Fibroblast of the aortic adventitia (primary cell): ENCODE results near the gene BCAS3. TPM values are rescaled to one million over a fixed set of nuclear protein-coding genes. Genes with fewer than 3 reads are reported as not detected.

ENCODE experiments used
- DNase-seq: peaks from one replicate; pipeline ENCODE4 v3.0.0-alpha.2; 2010; ENCODE audit warnings: low read depth
- H3K4me3 ChIP-seq: 2 replicates; pipeline ENCODE4 v1.5.1; 2011; ENCODE audit warnings: low read depth, mild to moderate bottlenecking, control low read depth, low read length, moderate library complexity
- CTCF ChIP-seq: IDR thresholded peaks from 2 replicates; pipeline ENCODE4 v1.5.1; 2011; ENCODE audit warnings: mild to moderate bottlenecking, low read length, control low read depth, inconsistent platforms; ENCODE audit not compliant: insufficient read depth
- total RNA-seq: library from RNA; depleted of rRNA; stranded (reverse); fragments of >200 nt; gene quantifications from 2 replicates; pipeline ENCODE4 v1.2.3, GENCODE V29; 2012; ENCODE audit warnings: low replicate concordance

The BCAS3 gene
- total RNA-seq, 1 donor, result 29.6 TPM

DNA sequence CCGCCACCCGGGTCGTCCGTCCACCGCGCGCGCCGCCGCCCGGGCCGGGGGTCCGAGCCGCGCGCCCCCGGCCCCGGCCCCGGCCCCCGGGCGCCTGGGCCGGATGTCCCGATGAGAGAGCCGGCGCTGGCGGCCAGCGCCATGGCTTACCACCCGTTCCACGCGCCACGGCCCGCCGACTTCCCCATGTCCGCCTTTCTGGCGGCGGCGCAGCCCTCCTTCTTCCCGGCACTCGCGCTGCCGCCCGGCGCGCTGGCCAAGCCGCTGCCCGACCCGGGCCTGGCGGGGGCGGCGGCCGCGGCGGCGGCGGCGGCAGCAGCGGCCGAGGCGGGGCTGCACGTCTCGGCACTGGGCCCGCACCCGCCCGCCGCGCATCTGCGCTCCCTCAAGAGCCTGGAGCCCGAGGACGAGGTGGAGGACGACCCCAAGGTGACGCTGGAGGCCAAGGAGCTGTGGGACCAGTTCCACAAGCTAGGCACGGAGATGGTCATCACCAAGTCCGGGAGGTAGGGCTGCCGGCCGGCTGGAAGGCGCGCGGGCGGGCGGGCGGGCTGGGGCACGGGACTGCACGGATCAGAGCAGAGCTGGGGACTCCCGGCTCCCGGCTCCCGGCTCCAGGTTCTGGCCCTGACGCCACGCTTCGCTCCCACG lies 722.5 kb downstream of the BCAS3 start:
- peak; percentile 51 for DNase-seq
- peak overlapping the region; percentile 82 for H3K4me3 ChIP-seq

DNA sequence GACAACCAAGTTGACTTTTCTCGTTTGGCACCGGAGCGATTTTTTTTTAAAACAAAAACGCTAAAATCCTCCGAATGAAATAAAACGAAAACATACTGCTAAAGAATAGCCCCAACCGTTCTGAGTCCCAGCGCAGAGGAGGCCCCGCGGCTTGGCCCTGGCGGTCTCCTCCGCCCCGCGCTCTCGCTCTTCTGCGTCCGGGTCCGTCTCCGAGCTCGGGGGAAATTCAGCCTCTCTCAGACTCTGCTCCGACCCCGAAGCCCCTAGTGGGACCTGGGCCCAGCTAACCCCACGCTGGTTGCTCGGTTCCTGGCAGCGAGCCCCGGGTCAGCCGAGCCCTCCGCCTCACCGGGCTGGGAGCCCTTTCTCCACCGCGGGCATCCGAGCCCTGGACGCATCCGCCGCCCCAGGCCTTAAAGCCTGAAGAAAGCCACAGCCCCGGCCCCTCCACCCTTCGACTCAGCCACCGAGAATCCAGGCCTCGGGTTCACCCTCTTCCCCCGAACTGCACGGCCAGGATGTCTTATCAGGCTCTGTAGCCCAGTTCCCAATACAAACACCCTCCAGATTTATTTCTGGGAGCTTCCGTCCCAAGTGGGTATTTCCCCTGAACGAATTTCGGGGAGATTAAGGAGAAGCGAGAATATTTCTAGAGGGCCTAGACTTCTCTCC lies 723.2 kb downstream of the BCAS3 start:
- peak; percentile 49 for DNase-seq
- peak overlapping the region; percentile 82 for H3K4me3 ChIP-seq
- TF ChIP-seq CTCF, result no peak

More for the DNA sequence above, 722.5 kb downstream of the BCAS3 start:
- no peak for TF ChIP-seq CTCF

DNA sequence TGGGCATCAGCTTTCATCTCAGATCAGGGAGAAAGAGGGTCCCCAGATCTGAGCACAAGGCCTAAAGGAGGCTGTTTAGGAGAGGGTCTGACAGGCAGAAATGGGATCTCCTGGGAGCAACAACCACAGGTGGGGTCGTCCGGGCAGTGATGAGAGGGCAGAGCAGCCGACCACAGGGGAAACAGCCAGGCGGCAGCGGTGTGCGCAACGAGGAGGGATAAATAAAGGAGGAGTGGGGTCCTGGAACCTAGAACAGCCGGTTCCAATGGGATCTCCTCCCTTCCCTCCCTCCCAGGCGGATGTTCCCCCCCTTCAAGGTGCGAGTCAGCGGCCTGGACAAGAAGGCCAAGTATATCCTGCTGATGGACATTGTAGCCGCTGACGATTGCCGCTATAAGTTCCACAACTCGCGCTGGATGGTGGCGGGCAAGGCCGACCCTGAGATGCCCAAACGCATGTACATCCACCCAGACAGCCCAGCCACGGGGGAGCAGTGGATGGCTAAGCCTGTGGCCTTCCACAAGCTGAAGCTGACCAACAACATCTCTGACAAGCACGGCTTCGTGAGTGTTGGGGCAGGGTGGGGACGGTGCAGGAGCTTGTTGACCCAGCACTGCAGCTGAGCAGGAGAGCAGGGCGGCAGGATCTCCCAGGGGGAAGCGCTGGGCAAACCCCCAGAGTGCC lies 723.9 kb downstream of the BCAS3 start:
- peak overlapping the region; percentile 82 for H3K4me3 ChIP-seq
- DNase-seq, result peak; percentile 34
- TF ChIP-seq CTCF, result no peak

- no peak for DNase-seq
- no peak for TF ChIP-seq CTCF
- H3K4me3 ChIP-seq, result peak overlapping the region; percentile 82
These were observed 724.5 kb downstream of the BCAS3 start for GRCh38 chr17:61402073-61402541.

DNA sequence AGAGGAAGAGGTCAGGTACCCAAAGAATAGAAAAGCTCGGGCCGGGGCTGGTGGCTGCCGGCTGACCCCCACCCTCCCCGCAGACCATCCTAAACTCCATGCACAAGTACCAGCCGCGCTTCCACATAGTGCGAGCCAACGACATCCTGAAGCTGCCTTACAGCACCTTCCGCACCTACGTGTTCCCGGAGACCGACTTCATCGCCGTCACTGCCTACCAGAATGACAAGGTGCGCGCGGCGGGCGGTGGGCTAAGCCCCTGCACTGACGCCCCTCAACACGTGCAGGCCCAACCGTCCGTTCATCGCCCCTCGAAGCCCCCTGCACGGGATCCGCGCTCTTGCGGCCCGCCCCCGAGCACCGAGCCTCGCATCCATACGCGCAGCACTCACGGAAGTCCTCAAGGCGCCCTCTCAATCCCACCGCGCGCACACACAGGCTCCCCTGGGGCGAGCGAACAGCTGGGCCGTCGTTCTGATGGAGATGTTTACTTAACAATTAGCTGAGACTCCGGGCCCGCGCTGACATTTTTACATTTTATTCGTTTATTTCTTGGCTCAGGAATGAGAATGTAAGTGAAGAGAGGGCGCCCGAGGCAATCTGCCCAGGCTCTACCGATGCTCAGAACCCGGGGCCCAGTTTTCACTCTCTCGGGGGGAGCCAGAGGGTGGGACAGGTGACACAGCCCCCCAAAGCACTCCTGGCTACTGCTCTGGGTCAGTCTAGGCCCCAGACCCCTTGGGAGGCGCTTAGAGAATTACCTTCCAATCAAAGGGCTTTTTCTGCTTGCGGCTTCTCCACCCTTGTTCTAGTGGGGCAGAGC lies 725.5 kb downstream of the BCAS3 start:
- peak; percentile 36 for DNase-seq
- no peak for TF ChIP-seq CTCF

DNA sequence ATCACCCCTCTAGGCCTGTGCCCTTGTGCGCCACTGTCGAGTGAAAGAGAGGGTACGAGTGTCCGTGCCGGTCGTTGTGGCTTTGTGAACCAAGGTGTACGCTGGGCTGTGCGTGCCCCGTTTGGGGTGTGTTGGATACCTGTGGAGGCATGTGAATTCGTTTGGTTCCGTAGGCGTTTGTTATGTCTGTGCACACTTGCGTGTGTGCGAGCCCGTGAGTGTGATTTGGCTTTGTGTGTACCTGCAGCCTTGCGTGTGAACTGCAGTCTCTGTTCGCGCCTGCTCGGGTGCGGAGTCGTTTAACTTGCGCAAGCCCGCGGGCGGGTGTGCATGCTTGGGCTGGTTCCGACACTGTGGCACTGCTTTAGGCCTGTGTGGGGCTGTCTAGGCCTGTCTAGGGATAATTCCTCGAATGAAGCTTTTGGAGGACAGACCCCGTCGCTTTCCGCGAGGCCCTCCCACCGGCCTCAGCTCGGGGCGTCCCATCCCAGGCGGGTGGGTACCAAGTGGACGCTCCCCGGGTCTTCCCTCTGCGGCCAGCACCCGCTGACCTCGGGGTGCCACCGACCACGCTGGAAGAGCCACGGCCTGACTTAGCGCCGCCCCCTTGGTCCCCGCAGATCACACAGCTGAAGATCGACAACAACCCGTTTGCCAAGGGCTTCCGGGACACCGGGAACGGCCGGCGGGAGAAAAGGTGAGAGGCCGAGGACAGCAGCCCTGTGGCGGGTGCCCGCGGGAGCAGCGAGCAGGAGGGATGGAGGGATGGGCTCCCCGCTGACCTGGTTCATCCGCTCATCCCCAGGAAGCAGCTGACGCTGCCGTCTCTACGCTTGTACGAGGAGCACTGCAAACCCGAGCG lies 726.4 kb downstream of the BCAS3 start:
- TF ChIP-seq CTCF, result no peak
- H3K4me3 ChIP-seq, result peak overlapping the region; percentile 41
- DNase-seq, result peak; percentile 30

More for the DNA sequence above, 725.5 kb downstream of the BCAS3 start:
- peak overlapping the region; percentile 44 for H3K4me3 ChIP-seq
